ENCODE measurements around the gene MESP2.

Gene MESP2

DNA sequence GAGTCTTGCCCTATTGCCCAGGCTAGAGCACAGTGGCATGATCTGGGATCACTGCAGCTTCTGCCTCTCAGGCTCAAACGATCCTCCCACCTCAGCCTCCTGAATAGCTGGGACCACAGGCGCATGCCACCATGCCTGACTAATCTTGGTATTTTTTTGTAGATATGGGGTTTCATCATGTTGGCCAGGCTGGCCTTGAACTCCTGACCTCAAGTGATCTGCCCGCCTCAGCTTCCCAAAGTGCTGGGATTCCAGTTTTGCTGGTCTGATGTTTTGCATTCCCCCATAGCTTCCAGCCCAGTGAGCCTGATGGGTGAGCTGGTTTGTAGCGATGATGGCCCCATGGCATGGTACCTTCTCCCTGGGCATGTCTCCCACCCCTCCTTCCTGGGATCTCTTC, 20.4 kb upstream of the MESP2 start:
- no peak for DNase-seq (ENCODE audit: low spot score)

DNA sequence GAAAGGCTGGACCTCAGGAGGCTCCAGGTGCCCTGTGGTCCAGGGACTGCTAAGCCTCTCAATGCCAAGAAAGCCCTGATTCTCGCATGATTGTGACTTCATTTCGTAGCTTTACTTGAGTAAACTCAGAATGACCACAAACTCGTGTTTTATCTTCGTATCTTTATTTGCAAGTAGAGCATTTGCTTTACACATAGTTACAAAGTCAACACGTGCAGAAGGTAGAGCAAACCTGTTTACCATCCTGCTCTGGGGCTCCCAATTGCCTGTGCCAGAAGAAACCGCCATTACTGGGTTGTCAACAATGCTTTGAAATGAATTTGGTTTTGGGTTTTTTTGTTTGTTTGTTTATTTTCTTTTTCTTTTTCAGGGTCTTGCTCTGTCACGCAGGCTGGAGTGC, 19.2 kb upstream of the MESP2 start:
- no peak for DNase-seq (ENCODE audit: low spot score)

DNA sequence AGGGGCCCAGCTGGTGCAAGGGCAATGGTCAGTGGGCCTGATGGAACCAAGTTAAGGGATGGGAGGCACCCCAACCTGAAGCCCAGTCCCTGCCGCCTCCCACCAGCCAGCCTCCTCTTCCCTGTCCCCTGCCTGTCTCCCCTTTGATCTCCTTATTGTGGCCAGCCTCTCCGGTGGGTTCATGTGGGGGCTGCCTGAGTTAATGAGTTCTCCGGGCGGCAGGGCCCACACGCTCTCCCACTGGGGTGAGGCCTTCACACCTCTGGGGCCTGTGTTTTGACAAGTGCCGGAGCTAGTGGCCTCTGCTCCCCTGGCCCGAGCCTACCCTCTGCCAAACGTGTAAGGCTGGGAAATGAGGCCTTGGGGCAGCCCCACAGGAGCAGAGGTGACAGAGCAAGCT, 17.8 kb upstream of the MESP2 start:
- DNase-seq (ENCODE audit: low spot score), result no peak

DNA sequence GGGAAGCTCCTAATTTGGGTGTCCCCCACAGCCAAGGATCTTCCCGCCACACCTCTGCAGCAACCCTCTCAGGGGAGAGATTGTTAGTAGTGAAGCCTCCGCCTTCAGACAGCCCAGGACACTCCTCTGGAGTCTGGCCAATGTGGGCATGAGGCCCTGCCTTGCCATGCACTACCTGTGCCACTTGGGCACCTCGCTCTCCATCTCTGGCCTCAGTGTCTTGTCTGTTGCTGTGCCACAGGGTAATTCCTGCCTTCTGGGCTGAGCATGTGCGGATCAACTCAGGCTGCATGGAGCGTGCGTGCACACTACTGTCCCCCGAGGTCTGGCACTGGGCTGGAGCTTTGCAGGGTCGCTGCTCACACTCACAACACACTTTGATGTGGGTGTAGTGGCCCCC, 17.2 kb upstream of the MESP2 start:
- no peak for DNase-seq (ENCODE audit: low spot score)

DNA sequence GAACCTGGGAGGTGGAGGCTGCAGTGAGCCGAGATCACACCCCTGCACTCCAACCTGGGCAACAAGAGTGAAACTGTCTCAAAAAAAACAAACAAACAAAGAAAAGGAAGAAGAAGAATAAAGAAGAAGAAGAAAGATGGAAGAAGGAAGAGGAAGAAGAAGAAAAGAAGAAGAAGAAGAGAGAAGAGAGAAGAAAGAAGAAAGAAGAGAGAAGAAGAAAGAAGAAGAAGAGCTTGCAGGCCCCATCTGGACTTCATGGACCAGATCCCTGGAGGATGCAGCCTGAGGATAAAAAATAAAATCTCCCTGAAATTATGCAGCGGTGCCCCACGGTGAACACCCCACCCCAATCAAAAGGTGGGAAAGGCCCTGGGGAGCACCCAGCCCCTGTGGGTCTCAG, 16.3 kb upstream of the MESP2 start:
- no peak for DNase-seq (ENCODE audit: low spot score)

DNA sequence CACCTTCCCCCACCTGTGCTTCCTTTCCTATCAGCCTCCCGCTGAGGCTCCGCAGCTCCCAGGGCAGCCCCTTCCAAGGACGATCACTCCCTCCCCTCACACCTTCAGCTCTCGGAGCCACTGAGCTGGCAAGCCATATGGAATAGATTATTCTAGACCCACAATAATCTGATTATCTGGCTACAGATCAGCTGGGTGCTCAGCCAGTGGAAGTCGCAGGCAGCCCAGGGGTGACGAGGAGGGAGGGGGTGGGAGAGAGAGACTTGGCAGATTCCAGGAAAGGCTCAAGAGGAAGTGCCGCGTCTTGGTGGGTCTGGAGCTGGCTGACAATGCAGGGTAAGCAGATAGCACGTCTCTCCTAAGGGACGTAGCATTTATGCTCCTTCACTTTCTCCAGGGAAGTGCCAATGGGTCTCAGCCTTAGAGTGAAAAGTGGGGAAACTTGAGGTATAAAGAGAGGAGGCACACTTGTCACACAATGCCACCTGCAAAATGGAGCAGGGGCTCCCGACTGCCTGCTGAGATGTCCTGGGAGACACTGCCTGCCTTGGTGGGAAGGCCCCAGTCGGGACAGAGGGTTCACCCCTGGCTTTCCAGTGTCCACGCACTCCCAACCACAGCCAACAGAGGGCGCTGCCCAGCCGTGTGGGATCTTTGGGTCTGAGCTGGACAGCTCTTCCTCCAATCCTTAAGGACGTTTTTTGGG, 15.7 kb upstream of the MESP2 start:
- DNase-seq (ENCODE audit: low spot score), result peak; percentile 70

DNA sequence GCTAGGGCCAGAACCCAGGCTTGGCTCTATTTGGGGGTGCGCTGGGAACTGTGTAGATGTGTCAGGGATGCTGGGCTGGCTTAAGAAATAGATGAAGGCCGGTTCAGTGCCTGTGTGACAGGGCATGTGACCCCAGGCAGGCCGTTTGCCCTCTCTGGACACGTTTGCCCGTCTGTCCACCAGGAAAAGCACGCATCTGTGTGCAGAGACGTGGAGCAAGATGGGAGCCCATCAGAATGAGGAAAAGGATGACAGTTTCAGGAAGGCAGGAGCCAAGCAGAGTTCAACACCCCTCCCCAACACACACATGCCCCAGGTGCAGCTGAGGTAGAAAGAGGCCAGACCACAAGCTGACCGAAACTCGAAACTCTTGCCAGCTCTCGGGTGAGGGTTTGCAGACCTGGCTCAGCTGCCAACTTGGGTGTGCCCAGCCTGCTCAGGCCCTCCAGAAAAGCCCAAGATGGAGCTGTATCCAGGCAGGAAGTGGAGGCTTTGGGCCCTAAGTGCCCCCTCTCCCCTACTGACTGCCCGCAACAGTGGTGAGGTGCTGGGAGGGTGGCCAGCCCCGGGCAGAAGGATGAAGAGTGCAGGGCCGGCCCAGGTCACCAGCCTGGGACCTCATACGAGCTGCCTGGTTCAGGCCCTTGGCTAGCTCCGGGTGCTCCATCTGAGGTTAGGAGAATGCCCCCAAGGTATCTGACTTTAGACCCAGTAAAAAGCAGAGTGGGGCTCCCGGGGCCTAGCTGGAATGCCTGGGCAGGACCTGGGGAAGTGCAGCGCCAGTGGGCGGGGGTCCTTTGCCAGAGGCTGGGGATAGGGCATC, 14.9 kb upstream of the MESP2 start:
- DNase-seq (ENCODE audit: low spot score), result no peak

DNA sequence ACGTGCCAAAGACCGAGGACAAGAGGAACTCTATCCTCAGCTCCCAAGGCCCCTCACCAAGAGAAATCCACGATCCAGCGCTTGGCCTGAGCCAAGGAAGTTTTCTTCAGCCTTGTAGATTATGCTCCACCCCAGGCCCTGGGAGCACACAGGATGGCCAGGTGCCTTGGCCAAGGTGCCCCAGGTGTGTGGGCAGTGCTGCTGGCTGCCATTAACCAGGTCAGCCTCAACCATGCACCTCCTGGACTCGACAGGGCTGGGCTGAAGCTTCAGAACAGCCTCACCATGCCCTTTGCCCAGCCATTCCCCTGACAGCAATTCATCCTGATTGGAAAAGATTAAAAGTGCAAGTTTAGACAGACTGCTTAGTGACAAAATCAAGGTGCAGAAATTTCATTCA, 14.2 kb upstream of the MESP2 start:
- no peak for DNase-seq (ENCODE audit: low spot score)

DNA sequence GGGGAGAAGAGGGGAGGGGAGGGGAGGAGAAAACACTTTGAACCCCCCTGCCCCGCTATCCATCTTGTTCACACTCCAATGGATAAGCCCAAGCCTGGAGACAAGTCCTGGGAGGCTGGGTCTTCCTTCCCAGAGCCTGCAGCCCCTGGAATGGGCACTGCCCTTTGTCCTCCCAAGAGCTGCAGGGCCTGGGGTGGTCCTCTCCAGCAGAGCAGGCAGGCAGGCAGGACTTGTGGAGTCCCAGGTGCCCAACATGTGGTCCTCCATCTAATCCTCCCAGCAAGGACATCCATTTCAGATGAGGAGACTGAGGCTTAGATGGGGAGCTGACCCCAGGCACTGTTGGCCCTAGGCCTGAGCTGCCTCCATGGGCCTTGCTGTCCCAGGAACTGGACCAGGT, 10.4 kb upstream of the MESP2 start:
- DNase-seq (ENCODE audit: low spot score), result no peak

DNA sequence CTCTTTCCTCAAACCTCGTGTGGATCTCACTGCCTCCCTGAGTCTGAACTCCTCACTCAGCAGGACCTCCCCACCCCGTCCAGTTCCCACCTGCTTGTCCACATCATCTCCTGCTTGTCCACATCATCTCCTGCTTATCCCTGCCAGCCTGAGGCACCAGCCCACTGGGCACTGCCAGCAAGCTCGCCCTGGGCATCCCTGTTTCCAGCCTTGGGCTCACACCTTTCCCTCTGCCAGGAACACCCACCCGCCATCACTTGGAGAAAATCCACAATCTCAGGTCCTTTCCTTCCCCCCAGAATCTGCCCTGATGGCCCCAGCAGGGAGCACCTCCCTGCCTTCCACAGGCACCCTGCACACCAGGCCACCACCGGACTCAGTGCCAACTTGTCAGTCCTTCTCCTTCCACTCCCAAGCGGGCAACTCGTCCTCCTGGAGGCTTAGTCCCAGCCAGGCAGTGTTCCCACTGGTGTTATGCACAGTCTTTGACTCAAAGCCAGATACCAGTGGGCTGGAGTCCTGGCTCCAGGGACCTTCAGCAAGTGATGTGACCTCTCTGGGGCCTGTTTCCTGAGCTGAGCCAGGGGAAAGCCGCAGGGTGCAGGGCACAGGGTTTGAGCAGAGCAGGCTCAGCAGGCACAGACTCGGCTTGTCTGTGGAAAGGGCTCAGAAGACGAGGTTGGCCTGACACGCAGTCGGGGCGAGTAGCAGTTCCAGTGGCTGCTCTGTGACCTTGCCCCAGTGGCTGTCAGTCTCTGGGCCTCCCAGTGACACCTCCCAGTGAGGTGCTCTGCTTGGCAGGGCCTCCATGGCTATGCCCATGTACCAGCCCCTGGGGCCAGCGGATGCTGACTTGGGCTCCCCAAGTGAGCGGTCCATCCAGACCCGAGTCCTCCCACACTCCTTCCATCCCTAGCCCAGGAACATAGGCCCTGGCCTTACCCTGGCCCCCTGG, 9.5 kb upstream of the MESP2 start:
- no peak for DNase-seq (ENCODE audit: low spot score)

DNA sequence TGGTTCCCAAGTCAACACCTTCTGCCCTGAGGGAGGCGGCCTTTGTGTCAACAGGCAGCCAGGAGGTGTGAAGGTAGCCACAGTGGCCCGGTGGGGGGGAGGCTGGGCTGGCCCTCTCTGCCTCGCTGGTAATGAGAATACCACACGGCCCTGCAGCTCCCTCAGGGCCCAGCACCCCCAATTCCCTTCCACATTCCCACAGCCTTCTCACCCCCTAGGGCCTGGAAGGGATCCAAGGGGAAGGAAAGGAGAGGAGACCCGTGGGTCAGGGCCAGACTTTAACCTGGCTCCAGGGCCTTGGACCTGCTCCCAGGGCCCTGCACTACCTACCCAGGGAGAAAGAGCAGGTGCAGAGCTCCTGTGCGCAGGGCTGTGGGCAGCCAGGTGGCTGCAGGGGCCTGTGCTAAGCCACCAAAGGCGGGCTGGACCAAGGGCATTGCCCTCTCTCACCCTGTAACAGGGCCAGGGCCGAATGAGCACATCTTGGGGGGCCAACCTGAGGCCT, 8.7 kb upstream of the MESP2 start:
- no peak for DNase-seq (ENCODE audit: low spot score)

DNA sequence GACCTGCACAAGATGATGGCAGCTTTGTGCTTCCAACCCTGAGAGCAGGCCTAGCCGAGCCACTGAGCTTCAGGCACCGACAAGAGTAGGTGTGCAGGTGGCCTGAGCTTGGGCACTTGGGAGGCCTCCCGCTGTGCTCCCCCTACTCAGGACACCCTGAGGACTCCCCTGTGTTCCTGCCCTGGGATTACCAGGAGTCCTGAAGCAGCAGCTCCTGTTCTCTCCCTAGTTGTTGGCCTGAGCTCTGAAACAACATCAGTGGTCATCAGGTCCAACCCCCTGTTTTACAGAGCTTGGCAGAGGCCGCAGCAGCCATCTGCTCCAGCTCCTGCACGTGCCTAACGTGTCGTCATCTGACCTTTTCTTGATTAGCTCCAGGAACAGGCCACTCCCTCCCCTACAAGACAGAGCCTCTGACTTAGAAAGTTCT, 8.0 kb upstream of the MESP2 start:
- no peak for DNase-seq (ENCODE audit: low spot score)

DNA sequence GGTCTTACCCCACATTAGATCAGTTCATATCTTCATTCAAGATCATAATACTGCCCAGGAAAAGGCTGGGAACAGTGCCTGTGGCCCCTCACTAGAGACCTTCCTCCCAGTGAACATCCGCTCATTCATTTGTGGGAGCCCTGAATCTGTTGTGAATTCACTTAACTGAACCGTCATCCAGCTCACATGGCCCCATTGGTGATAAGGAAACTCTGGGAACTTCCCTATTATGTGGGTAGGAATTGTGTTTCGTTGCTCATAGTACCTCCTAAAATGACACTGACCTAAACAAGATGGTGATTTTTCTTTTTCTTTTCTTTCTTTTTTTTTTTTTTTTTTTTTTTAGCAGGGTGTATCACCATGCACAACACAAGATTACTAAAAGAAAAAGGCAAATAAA, 6.8 kb upstream of the MESP2 start:
- no peak for DNase-seq (ENCODE audit: low spot score)

DNA sequence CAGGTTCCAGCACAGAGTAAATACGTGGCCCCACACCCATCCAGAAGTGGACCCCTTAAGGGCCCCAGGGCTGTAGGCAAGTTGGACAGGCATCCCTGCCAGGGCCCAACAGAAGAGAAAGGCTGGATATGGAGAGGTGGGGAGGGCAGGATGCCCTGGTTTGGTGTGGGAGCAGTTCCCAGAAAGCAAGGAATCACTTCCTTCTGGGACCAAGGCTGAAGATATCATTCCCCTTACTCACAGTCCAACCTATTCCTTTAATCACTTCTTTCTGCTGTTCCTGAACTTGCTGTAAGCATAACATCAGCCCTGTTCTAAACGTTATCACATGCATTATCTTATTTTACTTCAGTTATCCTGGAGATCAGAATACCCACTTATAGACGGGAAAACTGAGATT, 6.1 kb upstream of the MESP2 start:
- no peak for DNase-seq (ENCODE audit: low spot score)

DNA sequence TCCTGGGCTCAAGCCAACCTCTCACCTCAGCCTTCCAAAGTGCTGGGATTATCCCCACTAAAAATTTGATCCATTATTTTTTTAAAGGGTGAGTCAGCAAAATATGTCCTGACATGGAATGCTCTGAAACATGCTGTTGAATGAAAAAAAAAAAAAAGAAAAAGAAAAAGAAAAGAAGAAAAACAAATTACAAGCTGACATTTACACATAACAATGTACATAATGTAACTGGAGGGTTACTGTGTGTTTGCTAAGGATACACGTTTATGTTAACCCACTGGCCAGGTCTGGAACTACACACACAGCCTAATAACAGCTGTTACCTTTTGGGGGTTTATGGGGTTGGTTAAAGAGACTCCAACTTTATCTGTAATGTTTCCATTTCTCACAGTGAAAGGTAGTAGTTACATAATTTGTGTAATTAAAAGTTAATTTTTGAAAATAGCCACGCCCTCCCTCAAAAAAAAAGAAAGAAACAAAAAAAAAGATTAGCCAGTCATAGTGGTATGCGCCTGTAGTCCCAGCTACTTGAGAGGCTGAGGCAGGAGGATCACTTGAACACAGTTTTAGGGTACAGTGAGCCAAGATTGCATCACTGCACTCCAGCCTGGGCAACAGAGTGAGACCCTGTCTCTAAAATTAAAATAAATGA, 3.1 kb upstream of the MESP2 start:
- DNase-seq (ENCODE audit: low spot score), result no peak

DNA sequence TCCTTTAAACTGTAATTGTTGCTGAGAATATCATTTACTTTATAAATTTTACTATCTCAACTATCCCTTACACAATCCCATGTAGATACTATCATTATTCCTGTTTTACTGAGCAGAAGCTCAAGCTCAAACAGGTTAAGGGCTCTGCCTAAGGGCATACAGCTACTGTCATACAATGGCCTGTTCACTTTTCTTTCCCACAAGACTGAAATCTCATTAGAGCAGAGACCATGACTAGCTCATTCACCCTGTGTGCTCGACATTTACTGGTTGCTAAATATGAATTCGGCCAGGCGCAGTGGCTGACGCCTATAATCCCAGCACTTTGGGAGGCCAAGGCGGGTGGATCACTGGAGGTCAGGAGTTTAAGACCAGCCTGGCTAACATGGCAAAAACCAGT, 1.6 kb upstream of the MESP2 start:
- DNase-seq (ENCODE audit: low spot score), result no peak

DNA sequence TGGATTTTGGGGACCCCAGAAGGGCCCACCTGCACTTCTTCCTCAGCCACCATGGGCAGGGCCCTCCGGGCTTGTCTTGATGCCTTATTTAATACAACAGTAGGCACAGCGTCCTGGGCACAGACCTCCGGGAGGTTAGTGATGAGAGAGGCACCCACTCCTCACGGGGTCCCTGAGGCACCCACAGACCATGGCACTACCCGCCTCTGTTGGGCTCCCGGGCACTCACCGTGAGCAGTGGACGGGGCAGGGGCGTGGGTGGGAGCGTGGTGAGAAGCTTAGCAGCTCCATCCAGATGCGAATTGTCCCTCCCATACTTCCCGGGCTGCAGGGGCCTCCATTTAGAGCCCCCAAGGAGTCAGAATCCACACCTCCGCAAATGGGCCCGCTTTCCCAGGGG, 317 bp upstream of the MESP2 start:
- no peak for DNase-seq (ENCODE audit: low spot score)

DNA sequence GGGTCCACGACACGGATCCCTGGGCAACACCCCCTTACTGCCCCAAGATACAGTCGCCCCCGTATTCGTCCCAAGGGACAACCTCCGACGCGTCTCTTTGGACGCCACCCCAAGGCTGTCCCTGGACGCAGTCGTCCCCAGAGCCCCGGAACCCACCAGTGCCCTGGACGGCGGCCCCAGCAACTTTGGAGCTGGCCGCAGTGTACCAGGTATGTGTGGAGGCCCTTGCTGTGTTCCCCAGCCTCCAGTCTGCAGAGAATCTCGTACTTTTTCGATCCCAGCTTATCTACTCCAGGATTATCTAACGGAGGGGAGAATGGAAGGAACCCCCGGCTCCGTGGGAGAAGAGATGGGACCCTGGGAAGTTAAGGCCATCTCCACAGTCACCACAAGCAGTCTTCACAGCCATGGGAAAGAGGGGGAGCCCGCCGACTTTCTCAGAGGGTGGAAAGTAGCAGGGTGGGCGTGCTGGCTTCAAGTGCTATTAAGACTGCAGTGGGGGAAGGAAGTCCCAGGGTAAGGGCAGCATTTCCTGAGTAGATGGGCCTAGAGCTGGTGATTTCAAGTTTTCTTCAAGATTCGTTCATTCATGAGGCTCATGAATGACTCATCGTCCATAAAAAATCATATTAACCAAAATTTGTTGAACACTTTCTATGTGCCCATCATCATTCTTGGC, 1.1 kb downstream of the MESP2 start:
- DNase-seq (ENCODE audit: low spot score), result no peak

DNA sequence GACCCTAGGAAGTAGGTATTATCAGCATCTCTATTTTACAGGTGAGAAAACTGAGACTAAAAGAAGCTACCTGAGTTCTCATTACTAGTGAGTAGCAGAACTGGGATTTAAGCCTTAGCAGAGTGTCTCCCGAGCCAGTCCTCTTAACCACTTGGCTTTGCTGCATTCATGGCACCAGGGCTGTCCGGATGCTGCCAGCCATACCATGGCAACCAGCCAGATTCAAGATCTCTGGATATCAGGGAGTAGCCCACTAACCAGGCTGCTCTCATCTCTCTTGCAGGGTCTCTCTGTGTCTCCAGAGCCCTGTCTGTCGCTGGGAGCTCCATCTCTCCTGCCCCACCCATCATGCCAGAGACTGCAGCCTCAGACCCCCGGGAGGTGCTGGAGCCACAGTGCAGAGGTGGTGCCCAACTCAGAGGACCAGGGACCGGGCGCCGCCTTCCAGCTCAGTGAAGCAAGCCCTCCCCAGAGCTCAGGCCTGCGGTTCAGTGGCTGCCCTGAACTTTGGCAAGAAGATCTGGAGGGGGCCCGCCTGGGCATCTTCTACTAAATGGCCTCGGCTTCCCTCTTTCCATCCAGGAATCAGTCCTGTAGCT, 1.7 kb downstream of the MESP2 start:
- no peak for DNase-seq (ENCODE audit: low spot score)

DNA sequence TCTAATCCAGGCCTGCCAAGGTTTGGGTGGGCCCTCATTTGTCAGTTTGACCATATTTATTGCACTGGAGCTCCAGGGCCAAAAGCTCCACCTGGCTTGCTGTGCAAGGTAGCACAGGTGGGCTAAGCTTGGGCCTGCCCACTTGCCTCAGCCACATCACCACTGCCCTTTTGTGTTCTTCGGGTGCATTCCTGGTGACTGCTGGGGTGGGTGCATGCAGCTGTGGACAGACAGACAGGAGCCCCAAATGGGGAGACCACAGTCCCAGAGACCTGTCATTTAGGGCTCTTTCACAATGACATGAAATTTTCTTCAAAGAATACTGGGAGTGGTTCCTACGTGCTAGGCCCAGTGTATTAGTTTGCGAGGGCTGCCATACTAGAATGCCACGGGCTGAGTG, 2.7 kb downstream of the MESP2 start:
- no peak for DNase-seq (ENCODE audit: low spot score)

DNA sequence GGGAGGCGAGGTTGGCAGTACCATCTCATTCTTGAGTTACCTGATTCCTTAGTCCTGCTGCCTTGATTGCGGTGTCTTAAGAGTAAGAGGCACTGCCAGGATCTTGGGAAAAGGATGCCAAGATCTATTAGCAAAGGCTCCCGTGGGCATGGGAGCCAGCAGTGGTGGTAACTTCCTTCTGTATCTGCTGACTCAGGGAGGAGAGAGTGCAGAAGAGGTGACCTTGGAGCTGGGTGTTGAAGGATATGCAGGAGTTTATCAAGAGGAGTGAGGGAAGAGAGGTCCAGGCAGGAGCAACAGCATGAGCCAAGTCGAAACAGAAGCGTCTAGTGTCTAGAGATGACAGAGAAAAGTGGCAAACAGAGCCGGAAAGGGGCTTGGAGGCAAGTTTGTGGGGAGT, 4.5 kb downstream of the MESP2 start:
- DNase-seq (ENCODE audit: low spot score), result no peak

Data from RKO (cell line).